H9 (cell line): ENCODE data around the gene S1PR3. TPM values are rescaled to one million over a fixed set of nuclear protein-coding genes. Genes with fewer than 3 reads are reported as not detected.

Experiments
- DNase-seq: peaks from one replicate; pipeline ENCODE4 v3.0.0-alpha.2; 2017
- H2AFZ ChIP-seq: one replicate; pipeline ENCODE4 v1.6.1; 2013; ENCODE audit warnings: mild to moderate bottlenecking, low read length, control low read depth, moderate library complexity
- H2AK5ac ChIP-seq: 2 replicates; pipeline ENCODE4 v1.6.1; 2013; ENCODE audit warnings: low read length, control low read depth, mixed read lengths; ENCODE audit not compliant: insufficient read length
- H2BK120ac ChIP-seq: one replicate; pipeline ENCODE4 v1.6.1; 2013; ENCODE audit warnings: low read depth, mild to moderate bottlenecking, low read length, control low read depth, inconsistent platforms; ENCODE audit not compliant: poor library complexity, severe bottlenecking
- H2BK12ac ChIP-seq: 2 replicates; pipeline ENCODE4 v1.6.1; 2013; ENCODE audit warnings: low read length, control low read depth, mixed read lengths, low read depth; ENCODE audit not compliant: insufficient read length
- H2BK15ac ChIP-seq: 2 replicates; pipeline ENCODE4 v1.6.1; 2013; ENCODE audit warnings: low read depth, low read length, control low read depth
- H2BK20ac ChIP-seq: one replicate; pipeline ENCODE4 v1.6.1; 2013; ENCODE audit warnings: low read depth, mild to moderate bottlenecking, low read length, control low read depth, inconsistent platforms; ENCODE audit not compliant: poor library complexity, severe bottlenecking
- H2BK5ac ChIP-seq: 2 replicates; pipeline ENCODE4 v1.6.1; 2013; ENCODE audit warnings: low read length, control low read depth, mixed read lengths; ENCODE audit not compliant: insufficient read length
- H3K14ac ChIP-seq: 2 replicates; pipeline ENCODE4 v1.6.1; 2013; ENCODE audit warnings: low read length, control low read depth; ENCODE audit not compliant: insufficient read depth
- H3K18ac ChIP-seq: 2 replicates; pipeline ENCODE4 v1.6.1; 2013; ENCODE audit warnings: low read depth, mild to moderate bottlenecking, mixed read lengths, low read length, control low read depth; ENCODE audit not compliant: insufficient read length
- H3K23ac ChIP-seq: 2 replicates; pipeline ENCODE4 v1.6.1; 2013; ENCODE audit warnings: low read length, control low read depth, mixed read lengths, low read depth; ENCODE audit not compliant: insufficient read length
- H3K23me2 ChIP-seq: 2 replicates; pipeline ENCODE4 v1.6.1; 2013; ENCODE audit warnings: low read depth, mild to moderate bottlenecking, mixed read lengths, low read length, control low read depth; ENCODE audit not compliant: insufficient read length, poor library complexity, severe bottlenecking
- H3K27ac ChIP-seq: 2 replicates; pipeline ENCODE4 v1.5.1; 2013; ENCODE audit warnings: low read length, control low read depth, mixed read lengths, low read depth; ENCODE audit not compliant: insufficient read length
- H3K27me3 ChIP-seq: 2 replicates; pipeline ENCODE4 v1.6.1; 2013; ENCODE audit warnings: low read length, control low read depth, inconsistent platforms; ENCODE audit not compliant: insufficient read depth
- H3K4ac ChIP-seq: 2 replicates; pipeline ENCODE4 v1.6.1; 2013; ENCODE audit warnings: low read depth, mild to moderate bottlenecking, control low read depth, inconsistent platforms, low read length, moderate library complexity
- H3K4me1 ChIP-seq: 2 replicates; pipeline ENCODE4 v1.6.1; 2013; ENCODE audit warnings: low read length, control low read depth, inconsistent platforms; ENCODE audit not compliant: insufficient read depth
- H3K4me2 ChIP-seq: 2 replicates; pipeline ENCODE4 v1.6.1; 2013; ENCODE audit warnings: low read length, control low read depth, mixed read lengths; ENCODE audit not compliant: insufficient read length, insufficient read depth
- H3K56ac ChIP-seq: 2 replicates; pipeline ENCODE4 v1.6.1; 2013; ENCODE audit warnings: low read depth, mild to moderate bottlenecking, mixed read lengths, low read length, control low read depth; ENCODE audit not compliant: insufficient read length
- H3K79me1 ChIP-seq: 2 replicates; pipeline ENCODE4 v1.6.1; 2013; ENCODE audit warnings: low read depth, mild to moderate bottlenecking, moderate library complexity, low read length, control low read depth, inconsistent platforms; ENCODE audit not compliant: insufficient read depth, poor library complexity, severe bottlenecking
- H3K79me2 ChIP-seq: 2 replicates; pipeline ENCODE4 v1.6.1; 2013; ENCODE audit warnings: low read length, control low read depth, inconsistent platforms; ENCODE audit not compliant: insufficient read depth
- H3K9ac ChIP-seq: 2 replicates; pipeline ENCODE4 v1.6.1; 2013; ENCODE audit warnings: low read length, control low read depth, mixed read lengths; ENCODE audit not compliant: insufficient read length; ENCODE audit errors: extremely low read depth
- H3K9me3 ChIP-seq: one replicate; pipeline ENCODE4 v1.6.1; 2013; ENCODE audit warnings: low read depth, low read length, inconsistent platforms; ENCODE audit not compliant: control insufficient read depth
- H3T11ph ChIP-seq: one replicate; pipeline ENCODE4 v1.6.1; 2013; ENCODE audit warnings: mild to moderate bottlenecking, low read length, control low read depth, inconsistent platforms
- H4K20me1 ChIP-seq: one replicate; pipeline ENCODE4 v1.6.1; 2013; ENCODE audit not compliant: control insufficient read depth, insufficient read length, insufficient read depth
- H4K5ac ChIP-seq: 2 replicates; pipeline ENCODE4 v1.6.1; 2013; ENCODE audit warnings: low read depth, mild to moderate bottlenecking, mixed read lengths, low read length, control low read depth; ENCODE audit not compliant: insufficient read length
- H4K8ac ChIP-seq: replicated peaks from 2 replicates; pipeline ENCODE4 v1.6.1; 2013; ENCODE audit warnings: low read length, control low read depth, mixed read lengths, low read depth; ENCODE audit not compliant: insufficient read length
- H4K91ac ChIP-seq: 2 replicates; pipeline ENCODE4 v1.6.1; 2013; ENCODE audit warnings: low read depth, mild to moderate bottlenecking, moderate library complexity, mixed read lengths, low read length, control low read depth; ENCODE audit not compliant: insufficient read length
- H3K27ac Mint-ChIP-seq, 3 experiments: 2 replicates in 2 of 3; 3 replicates in 1 of 3; pipeline ENCODE4 v1.8.0; 2020 to 2021; ENCODE audit warnings: mixed read lengths in 3 of 3, mild to moderate bottlenecking in 1 of 3, moderate library complexity in 1 of 3
- H3K27me3 Mint-ChIP-seq: 2 replicates; pipeline ENCODE4 v1.8.0; 2021; ENCODE audit warnings: low read depth, mild to moderate bottlenecking, moderate library complexity, mixed read lengths
- H3K36me3 Mint-ChIP-seq, 3 experiments: 2 replicates in 2 of 3; 3 replicates in 1 of 3; pipeline ENCODE4 v1.8.0; 2020 to 2021; ENCODE audit warnings: low read depth in 3 of 3, mixed read lengths in 3 of 3; ENCODE audit not compliant: insufficient read depth in 1 of 3
- H3K4me1 Mint-ChIP-seq, 2 experiments: 2 replicates each; pipeline ENCODE4 v1.8.0; 2020; ENCODE audit warnings: mixed read lengths in 2 of 2
- H3K4me3 Mint-ChIP-seq, 2 experiments: 2 replicates in 1 of 2; 3 replicates in 1 of 2; pipeline ENCODE4 v1.8.0; 2020 to 2021; ENCODE audit warnings: mild to moderate bottlenecking in 2 of 2, mixed read lengths in 2 of 2, moderate library complexity in 1 of 2
- H3K9me3 Mint-ChIP-seq, 2 experiments: 2 replicates in 1 of 2; 3 replicates in 1 of 2; pipeline ENCODE4 v1.8.0; 2020; ENCODE audit warnings: mild to moderate bottlenecking in 2 of 2, mixed read lengths in 2 of 2, moderate library complexity in 1 of 2
- WGBS: extraction: QIAGEN DNeasy Blood & Tissue Kit; methylation state at CpG from one replicate; pipeline ENCODE4 v1.1.7; 2013; ENCODE audit warnings: missing lambda C conversion rate, low lambda C conversion rate, mixed read lengths; ENCODE audit not compliant: insufficient read length; ENCODE audit errors: extremely low coverage; 5-methylcytosine and 5-hydroxymethylcytosine counted together
- total RNA-seq: library from RNA; stranded (reverse); gene quantifications from 2 replicates; pipeline ENCODE4 v1.2.1, GENCODE V29; 2021
- TF ChIP-seq, protein P1 (sequence below): fragments of 200-600 bp; sonication (generic); conservative IDR thresholded peaks from 3 replicates; pipeline ENCODE4 v1.8.0; 2021; ENCODE audit warnings: antibody characterized with exemption, mild to moderate bottlenecking

Gene S1PR3
- total RNA-seq, 1 experiment from 2014 or later: 3.3 TPM

DNA sequence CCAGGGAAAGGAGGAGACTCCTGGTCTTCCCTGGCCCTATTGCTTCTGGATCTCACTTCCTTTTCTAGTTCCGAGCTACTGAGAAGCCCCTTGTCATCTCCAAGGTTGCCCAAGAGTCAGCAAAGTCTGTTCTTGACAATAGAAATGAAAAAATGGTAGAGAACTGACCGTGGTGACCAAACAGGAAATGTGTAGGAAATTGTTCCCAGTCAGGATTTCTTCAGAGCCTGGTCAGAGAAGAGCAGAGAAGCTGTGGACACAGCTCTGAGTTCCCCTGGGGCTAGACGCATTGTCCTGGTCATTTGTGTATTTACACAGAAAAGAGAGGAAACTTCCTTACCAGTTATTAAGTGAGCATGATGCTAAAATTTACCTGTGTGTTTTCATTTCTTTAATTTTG, 35.6 kb downstream of the S1PR3 start:
- no peak overlapping the region for H2BK15ac ChIP-seq
- H3K23me2 ChIP-seq: no peaks in the 10 kb centered on the region
- Mint-ChIP-seq H3K4me3 (no peak overlapping the region), H3K4me1 (peaks cover 8 to 10% of the 10 kb centered on the region in 2 experiments), H3K36me3 (peaks cover 0 to 11% (median 3%) of the 10 kb centered on the region in 3 experiments; a peak in 5 of 7 replicates), H3K27me3 (peaks cover under 1% of the 10 kb centered on the region; the same call in 1 of the 2 replicates), H3K27ac (no peak overlapping the region), H3K9me3 (peaks cover 7 to 18% of the 10 kb centered on the region in 2 experiments)
- peaks cover 5% of the 10 kb centered on the region; the same call in 1 of the 2 replicates for H3K4me1 ChIP-seq
- H3T11ph ChIP-seq: no peak overlapping the region
- no peak overlapping the region for H4K5ac ChIP-seq
- H2AFZ ChIP-seq: no peak overlapping the region
- H2AK5ac ChIP-seq: no peak overlapping the region
- no peaks in the 10 kb centered on the region for H3K9me3 ChIP-seq
- no peak overlapping the region for H3K23ac ChIP-seq
- no peaks in the 10 kb centered on the region for H4K20me1 ChIP-seq
- H4K8ac ChIP-seq: no peak overlapping the region
- no peak overlapping the region for H3K4me2 ChIP-seq
- H2BK120ac ChIP-seq: no peak overlapping the region
- no peaks in the 10 kb centered on the region for H3K27me3 ChIP-seq
- no peak for DNase-seq
- TF ChIP-seq, protein P1, sequence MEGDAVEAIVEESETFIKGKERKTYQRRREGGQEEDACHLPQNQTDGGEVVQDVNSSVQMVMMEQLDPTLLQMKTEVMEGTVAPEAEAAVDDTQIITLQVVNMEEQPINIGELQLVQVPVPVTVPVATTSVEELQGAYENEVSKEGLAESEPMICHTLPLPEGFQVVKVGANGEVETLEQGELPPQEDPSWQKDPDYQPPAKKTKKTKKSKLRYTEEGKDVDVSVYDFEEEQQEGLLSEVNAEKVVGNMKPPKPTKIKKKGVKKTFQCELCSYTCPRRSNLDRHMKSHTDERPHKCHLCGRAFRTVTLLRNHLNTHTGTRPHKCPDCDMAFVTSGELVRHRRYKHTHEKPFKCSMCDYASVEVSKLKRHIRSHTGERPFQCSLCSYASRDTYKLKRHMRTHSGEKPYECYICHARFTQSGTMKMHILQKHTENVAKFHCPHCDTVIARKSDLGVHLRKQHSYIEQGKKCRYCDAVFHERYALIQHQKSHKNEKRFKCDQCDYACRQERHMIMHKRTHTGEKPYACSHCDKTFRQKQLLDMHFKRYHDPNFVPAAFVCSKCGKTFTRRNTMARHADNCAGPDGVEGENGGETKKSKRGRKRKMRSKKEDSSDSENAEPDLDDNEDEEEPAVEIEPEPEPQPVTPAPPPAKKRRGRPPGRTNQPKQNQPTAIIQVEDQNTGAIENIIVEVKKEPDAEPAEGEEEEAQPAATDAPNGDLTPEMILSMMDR: no peak
- no peak overlapping the region for H2BK20ac ChIP-seq
- no peak overlapping the region for H4K91ac ChIP-seq
- no peak overlapping the region for H3K14ac ChIP-seq
- WGBS: no CpG with 5 or more reads among the region's 3 CpGs
- no peak overlapping the region for H2BK12ac ChIP-seq
- H3K56ac ChIP-seq: no peak overlapping the region
- no peak overlapping the region for H3K27ac ChIP-seq
- no peaks in the 10 kb centered on the region for H3K79me1 ChIP-seq
- no peak overlapping the region for H3K18ac ChIP-seq
- no peak overlapping the region for H2BK5ac ChIP-seq
- H3K79me2 ChIP-seq: no peaks in the 10 kb centered on the region
- H3K4ac ChIP-seq: no peak overlapping the region
- no peak overlapping the region for H3K9ac ChIP-seq
